GM19397 (cell line): ENCODE measurements around the gene ADAMTSL2.

ENCODE experiments used
- ATAC-seq: cut with Tn5 transposase; IDR thresholded peaks from one replicate; pipeline ENCODE4 v1.9.1; 2021; ENCODE audit warnings: mild to moderate bottlenecking, moderate library complexity; ENCODE audit not compliant: unreplicated experiment

The ADAMTSL2 gene

DNA sequence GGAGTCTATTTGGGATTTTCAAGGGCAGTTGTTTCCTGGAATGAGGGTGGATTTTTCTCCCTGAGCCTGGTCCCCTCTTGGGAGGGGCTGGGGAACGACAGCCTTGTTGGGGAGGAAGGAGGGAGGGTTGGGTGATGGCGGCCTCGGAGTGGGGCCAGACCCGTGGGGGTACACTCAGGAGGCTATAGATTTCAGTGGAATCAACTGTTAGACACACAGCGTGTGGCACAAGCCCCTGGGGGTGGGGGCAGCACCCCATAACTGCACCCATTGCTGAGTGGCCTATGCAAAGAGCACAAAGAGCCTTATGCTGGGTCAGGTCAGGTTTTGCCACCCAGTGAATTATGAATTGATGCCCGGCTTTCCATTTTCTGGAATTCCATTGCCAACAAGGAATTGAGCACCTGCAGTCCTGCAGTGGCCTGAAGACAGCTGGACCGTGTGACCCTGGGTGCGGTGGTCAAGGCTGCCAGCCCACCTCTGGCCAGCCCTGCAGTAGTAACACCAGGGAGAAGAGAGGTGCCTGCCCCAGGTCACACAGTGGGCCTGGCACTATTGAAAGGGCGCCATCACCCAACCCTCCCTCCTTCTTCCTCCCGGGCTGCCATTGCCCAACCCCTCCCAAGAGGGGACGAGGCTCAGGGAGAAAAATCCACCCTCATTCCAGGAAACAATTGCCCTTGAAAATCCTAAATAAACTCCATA, 18.1 kb upstream of the ADAMTSL2 start:
- no peak for ATAC-seq

DNA sequence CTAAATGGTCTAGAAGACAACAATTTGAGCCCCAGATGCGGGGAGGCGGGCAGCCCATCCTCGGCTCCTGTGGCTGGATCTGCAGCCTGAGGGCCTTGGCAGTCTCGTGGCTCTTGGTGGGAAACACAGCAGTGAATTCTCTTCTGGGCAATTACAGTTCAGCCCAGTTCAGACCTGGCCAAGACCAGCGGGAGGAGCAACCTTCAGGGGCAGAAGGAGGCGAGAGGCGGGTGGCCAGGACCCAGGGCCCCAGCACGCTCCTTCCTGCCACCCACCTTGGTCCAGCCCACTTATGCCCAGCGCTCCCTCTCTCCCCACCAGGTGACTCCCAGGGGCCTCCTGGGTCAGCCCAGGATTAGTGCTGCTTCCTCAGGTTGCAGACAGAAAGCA, 17.5 kb upstream of the ADAMTSL2 start:
- no peak for ATAC-seq

DNA sequence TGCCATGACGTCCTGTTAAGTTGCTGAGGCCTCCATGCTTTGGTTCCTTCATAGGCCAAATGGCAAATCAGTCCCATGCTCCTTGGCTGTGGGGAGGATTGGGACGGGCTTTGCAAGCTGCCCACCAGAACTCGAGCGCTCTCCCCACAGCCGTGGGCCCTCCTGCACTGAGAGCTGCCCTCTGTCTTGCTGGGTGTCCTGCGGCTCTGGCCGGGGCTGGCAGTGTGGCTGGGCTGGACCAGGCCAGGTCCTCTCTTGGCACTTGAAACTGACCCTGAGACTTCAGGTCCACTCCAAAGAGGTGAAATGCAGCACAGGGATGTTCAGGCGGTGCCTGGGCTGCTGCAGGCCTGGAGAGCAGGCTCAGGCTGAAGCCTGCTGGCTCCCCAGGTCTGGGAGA, 16.8 kb upstream of the ADAMTSL2 start:
- ATAC-seq = no peak

DNA sequence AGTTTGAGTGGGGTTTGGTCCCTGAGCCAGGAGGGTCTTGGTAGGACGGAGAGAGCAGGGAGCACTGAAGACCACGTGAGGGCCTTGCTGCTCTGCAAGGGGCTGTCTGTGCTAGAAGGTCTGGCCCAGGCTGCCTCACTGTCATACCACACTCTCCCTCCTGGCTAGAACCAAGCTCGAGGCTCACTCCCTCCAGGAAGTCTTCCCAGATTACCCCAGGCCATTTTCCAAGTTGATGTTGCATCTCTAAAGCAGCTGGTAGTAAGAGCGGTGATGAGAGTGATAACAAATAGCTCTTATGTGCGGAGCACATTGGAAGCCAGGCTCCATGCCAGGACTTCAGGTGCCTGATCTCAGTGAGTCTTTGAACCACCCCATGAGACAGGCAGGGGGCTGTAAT, 16.3 kb upstream of the ADAMTSL2 start:
- ATAC-seq = no peak

DNA sequence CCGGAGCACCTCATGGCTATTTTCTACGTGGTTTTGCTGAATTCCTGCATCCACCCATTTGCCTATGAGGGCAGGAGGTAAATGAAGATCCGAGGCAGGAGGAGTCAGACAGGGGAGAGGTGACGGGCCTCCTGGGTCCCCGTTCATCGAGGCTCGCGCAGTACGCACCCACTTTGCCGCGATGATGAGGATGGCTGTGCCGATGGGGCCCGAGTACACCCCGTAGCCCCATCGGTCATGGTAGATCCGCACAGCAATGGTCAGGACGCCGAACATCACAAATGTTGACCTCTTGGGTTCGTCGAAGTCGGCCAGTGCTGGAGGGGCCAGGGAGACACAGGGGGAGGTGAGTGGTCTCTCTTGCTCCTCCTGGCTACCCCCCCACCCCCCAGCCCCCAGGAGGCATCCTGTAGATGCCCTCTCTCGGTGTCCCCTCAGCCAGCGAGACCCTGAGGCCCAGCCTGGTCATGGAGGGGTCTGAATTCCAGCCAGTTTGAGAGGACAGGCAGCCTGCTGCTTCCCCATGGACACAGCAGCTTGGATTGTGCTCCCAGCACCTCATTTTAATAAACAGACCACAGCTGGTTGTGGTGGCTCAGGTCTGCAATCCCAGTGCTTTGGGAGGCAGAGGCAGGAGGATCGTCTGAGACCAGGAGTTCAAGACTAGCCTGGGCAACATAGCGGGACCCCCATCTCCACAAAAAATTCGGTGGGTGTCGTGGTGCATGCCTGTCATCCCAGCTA, 15.6 kb upstream of the ADAMTSL2 start:
- no peak for ATAC-seq

DNA sequence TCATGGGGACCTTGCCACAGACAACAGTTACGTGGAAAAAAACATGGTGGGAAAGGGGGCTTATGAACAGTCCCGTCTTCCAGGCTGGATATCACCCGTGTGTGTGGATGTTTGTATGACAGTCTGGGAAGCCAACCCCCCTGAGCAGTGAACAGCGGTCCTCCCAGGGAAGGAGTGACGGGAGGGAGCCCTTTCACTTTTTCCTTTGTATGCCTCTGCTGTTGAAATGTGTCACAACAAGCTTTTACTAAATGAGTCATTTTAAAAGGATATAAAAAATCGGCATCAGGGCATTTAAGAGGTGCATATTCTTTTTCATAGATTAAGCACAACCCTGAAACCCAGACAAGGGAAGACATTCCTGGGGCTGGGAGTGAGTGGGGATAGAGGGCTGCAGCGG, 14.8 kb upstream of the ADAMTSL2 start:
- ATAC-seq = no peak

DNA sequence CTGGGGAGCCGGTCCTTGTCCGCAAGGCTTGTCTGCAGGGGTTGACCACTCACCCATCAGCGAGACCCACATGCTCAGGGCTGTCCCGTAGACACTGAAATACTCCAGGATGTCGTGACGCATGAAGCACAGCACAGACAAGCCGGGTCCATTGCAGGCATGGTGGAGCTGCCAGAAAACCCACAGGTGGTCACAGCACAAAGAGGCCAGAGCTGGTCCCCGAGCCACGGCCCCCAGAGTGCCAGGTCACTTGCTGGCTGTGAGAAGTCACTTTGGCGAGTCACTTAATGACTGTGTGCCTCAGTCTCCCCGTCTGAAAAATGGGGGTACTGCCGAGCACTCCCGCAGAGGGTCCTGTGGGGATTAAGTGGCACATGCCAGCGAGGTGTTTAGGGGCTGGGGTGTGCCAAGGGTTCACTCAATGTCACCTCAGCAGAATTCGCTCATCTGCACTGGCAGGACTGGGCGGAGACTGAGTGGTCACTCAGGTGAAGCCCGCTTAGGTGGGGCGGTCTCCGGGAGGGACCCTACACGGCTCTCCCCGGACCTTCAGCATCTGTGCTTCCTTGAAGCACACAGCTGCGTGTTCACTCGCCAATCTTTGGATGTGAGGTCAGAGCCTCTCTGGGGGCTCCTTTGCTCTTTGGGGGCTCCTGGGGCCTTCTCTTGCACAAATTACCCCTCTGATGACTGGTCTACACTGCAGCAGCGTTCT, 14.2 kb upstream of the ADAMTSL2 start:
- no peak for ATAC-seq

DNA sequence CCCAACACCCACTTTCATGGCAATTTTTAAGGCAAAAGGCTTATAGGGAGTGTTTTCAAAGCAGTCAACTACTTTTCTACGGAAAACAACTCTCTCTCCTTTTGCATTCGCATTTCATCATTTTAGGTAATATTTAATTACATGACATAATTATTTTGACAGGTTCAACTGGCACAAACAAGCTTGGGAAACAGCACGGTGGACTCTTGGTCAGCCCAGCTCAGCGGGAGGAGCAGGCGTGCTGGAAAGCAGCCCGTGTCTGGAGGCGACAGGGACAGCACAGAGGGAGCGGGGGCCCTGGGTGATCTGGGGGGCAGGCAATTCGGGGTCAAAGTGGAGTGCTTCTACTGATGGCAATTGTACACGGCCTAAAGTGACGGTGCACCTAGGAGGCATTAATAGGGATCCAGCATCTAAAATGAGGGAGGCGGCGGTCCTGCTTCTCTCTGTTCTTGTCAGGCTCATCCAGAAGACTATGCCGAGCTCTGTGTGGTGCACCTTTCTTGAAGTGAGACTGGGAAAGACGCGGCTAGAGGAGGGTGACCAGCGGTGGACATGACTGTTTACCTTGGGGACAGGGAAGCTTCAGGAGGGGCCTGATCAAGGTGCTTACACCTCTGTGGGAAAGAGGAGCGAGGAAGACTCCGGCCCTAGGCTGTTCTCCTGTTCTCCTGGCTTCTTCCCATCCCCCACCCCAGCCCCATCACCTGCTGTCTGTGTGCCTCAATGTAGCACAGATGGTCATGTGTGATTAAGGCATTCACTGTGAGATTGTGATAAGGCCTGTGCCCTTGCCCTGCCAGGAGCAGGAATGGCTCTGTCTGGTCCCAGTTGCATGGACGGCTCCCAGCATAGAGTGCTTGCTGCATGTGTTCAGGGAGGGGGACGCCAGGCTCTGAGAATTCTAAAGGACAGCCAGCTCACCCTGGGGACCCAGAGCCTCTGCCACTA, 13.1 kb upstream of the ADAMTSL2 start:
- no peak for ATAC-seq

DNA sequence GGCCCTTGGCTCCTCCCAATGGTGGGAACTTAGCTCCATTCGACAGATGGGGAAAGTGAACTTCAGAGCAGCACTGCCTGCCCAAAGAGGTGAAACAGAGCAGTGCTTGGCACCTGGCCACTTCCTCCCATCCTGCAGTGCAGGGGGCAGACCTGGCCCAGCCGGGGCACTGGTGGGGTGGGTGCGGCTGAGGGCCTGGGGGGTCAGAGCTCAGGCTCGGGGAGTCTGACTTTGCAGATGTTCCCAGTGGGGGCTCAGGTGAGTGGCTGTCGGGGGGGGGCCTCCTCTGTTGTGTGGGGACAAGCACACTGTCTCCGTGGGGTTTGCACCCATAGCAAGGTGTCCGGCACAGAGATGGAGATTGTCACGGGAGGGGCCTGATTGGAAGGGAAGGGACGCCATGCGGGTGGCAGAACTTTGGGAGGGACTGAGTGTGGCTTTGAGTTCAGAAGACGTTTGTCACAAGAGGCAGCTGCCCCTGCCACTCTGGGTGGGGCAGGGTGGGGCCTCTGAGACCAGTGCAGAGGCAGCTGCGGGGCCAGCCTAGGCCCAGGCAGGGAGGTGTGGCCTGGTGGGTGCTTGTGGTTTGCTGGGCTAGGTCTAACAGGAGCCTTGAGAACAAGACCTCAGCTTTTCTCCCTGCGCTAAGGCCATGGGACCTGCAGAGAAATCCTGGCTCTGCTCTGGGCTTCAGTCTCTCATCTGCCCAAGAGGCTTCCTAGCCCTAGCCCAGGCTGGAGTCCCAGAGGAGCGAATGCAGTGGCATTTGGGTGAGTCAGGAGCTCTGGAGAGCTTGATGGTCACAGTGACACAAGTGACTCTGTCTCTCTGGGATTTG, 12.2 kb upstream of the ADAMTSL2 start:
- ATAC-seq = no peak

DNA sequence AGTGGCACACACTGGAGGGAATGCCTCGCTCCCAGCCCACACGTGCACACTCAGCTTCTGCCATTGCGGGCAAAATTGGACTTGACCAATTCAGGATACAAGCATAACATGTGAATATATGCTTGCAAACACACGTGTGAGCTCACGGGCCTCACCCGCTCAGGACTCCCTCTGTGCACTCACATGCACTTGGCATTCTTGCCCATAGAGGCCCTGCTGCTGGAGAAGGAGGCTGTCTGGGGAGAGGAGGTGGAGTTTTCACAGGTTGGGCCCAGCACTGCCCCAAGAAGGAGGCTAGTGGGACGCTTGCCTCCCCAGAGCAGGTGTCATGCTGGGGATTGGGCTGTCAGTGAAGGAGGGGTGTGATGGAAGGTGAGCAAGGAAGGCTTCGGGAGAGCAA, 11.4 kb upstream of the ADAMTSL2 start:
- no peak for ATAC-seq

DNA sequence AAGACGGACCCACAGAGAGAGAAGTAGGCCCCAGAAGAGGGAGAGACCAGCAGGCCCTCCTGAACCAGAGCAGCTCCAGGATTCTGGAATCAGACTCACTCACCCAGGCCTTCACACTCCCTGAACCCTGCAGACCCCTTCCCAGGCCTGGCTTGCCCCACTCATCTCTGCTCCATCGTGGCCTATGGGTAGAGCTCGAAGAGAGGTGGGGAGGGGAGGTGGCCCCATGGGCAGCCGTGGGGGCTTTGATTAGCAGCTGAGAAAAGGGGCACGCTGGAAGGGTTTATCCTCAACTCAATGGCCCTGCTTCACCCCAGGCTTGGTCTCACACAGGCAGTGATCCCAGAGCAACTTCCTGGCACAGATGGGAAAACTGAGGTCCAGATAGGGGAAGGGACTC, 10.4 kb upstream of the ADAMTSL2 start:
- no peak for ATAC-seq

DNA sequence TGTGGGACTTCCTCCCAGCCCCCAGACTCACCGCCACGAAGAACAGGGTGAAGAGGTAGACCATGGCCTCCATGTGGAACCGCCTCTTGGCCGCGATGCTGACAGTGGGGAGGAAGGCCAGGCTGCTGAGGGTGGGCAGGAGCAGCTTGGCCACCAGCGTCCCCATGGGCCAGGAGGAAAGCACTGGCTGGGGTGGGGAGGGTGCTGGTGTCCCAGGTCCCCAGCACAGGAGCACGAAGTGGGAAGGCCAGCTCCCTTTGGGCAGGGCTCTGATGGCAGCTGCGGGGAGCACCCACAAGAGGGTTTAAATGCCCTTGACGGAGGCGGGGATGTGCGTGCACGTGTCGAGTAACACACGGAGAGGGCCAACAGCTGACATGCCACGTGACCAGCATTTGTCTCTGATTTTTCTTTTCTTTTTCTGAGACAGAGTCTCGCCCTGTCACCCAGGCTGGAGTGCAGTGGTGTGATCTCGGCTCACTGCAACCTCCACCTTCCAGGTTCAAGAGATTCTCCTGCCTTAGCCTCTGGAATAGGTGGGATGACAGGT, 9.8 kb upstream of the ADAMTSL2 start, which contains the start of gene MYMK:
MYMK (minus strand) TSS at position 281 of the 550 bp plus-strand sequence; CDS start at position 166, 115 bp downstream.
- no peak for ATAC-seq

DNA sequence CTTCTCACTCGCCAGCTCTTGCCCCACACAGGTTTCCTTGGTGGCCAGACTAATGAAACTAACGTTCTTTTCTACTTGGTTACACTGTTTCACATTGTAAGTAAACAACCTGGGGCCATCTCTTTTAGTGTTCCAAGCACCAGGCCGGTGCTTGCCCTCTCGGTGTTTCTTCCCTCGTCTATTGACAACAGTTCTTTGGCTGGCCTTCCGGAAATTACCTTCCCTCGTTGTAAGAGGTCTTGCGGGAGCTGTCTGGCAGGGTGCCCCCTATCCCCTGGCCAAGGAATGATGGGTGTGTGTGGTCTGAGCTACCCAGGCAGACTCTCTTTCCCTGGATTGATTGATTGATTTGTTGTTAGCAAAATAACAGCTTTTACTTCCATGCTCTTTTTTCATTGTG, 8.8 kb upstream of the ADAMTSL2 start:
- no peak for ATAC-seq

DNA sequence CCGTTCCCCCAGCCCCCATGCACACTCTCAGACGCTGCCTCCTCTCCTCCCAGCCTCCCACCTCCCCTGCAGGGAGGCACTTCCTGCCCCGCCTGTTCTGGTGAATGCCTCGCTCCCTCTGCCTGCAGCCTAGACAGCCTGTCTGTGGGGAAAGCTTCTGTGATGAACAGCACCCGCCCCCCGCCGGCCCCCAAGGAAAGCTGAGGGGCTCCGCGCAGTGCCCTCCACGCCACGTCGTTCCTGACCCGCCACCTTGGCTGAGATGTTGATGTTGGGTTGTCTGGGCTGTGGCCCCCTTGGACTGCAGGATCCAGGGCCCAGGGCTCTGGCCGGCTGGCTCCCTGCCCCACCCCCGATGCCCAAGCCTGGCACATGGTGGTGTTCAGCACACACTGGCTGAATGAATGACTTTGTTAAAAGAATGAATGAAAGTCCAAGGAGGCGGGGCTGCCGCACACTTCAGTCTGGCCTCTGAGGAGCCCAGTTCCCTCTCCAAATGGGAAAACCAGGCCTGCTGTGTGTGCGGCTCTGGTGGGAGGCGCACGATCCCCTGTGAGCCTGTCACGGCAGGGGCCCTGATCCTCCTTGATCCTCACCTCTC, 7.7 kb upstream of the ADAMTSL2 start:
- ATAC-seq = no peak

DNA sequence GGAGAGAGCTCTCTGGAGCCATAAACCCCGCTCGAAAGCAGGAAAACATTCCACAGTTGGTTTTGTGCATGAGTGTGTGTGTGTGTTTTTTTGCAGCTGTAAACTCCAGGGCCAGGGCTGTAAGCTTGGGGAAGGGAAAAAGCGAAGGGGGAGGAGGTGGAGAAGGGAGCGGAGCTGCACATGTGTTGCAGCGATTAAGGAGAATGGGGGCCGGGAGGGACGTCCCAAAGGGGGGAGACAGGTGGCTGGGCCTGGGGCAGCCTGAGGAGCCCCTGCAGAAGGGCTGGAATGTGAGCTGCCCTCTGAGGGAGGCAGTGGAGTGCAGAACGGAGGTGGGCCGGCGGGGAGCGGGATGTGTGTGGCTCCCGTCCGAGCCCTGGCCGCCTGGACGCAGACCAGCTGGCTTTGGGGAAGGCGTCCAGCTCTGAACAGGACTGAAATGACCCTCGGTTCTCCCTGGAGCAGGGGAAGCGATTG, 7.0 kb upstream of the ADAMTSL2 start:
- ATAC-seq = no peak

DNA sequence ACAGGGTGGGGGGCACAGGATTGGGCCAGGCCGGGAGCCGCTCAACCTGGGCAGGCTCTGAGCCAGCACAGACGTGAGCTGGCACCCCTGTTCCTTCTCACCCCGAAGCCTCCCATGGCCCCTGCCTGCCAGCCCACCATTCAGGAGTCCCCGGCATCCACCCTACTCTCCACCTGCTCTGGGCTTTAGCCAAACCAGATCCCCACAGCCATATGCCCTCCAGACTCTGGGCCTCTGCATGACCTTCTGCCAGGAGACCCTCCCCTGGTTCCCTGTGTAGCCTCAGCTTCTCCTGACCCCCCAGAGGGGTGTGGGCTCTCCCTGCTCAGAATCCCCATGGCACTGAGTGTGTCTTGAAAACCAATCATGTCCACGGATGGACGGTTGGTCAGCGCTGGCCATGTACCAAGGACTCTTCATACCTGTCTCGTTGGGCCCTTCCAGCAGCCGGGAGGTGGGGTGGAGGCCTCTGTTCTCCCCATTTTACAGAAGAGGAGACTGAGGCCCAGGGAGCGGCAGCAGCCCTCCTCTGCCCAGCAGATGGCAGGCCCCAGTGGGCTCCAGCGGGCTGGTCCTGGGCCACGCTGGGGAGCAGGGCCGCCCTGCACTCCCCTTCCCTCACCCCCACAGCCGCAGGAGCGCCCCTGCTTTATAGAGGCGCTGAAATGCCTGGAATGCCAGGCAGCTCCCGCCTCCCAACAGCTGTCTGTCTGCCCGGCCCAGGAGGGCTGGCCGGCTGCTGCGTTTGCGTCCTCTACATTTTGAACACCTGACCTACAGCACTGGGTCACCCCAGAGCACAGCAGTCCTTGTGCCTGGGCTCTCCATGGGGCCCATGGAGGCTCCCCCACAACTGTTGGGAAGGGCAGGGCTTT, 6.3 kb upstream of the ADAMTSL2 start:
- ATAC-seq = no peak

DNA sequence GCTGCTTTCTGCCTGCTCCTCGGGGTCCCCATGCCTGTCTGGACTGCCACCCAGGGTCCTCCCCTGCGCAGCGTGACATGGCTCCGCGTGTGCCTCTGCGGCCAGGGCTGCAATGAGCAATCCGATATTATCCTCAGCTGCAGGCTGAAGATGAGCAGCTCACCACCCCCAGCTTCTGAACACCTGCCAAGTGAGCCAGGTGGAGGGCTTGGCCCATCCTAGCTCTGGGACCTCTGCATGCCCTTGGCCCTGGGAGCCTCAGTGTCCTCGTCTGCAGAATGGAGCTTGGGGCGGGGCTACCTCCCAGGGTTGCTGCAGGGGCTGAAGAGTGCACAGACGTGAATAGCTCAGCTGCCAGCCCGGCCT, 5.6 kb upstream of the ADAMTSL2 start:
- ATAC-seq = no peak

DNA sequence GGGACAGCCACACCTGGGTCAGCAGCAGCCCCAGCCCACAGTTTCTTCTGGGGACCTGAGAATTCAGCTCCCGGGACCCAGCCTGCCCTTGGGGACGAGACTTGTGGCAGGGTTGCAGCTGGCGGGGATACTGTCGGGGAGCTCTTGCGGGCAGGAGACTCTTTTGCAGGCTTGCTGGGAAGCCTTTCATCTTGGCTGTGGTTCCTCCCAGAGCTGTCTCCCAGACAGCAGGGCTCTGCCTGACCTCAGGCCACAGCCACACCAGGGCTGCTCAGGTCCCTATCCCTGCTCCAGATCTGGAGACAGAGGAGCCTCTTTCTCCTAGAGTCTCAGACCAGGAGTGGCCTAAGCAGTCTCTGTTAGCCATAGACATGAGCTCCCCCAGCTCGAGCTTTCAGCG, 5.0 kb upstream of the ADAMTSL2 start:
- no peak for ATAC-seq
